OCI-LY1 (cell line): ENCODE data around the gene CHRNG.

Experiments used
- CTCF ChIP-seq: fragments of 200-600 bp; sonication (generic), shearing (Covaris generic); IDR thresholded peaks from 2 replicates; pipeline ENCODE4 v1.5.1; 2017; ENCODE audit warnings: mild to moderate bottlenecking, antibody characterized with exemption, low read length, moderate library complexity, mixed read lengths
- EZH2 ChIP-seq: fragments of 200-600 bp; sonication (generic), shearing (Covaris generic); IDR thresholded peaks from 2 replicates; pipeline ENCODE4 v1.8.0; 2017; ENCODE audit warnings: borderline replicate concordance, mixed run types, mild to moderate bottlenecking, antibody characterized with exemption, low read length, moderate library complexity, mixed read lengths

- no peak for TF ChIP-seq CTCF
- TF ChIP-seq EZH2 = no peak
Observed at GRCh38 chr2:232539298-232540231, at the start of gene CHRNG.
